H1 (cell line): ENCODE data around the gene CHD5.

Experiments
- CBX8 ChIP-seq: fragments of 300-800, 300-1000 bp; sonication (generic); IDR thresholded peaks from 2 replicates; pipeline ENCODE4 v1.7.1; 2016; ENCODE audit warnings: low read depth, low read length, borderline replicate concordance
- CHD2 ChIP-seq: IDR thresholded peaks from 2 replicates; pipeline ENCODE4 v1.6.1; 2012; ENCODE audit warnings: low read length, improper control_type of control experiment
- CTCF ChIP-seq, 3 experiments: IDR thresholded peaks; 1 replicate in 2 of 3; 2 replicates in 1 of 3; pipeline versions ENCODE4 v1.5.1 to v1.6.1; 2011; ENCODE audit warnings: low read length in 3 of 3, mild to moderate bottlenecking in 3 of 3, inconsistent platforms in 2 of 3, low read depth in 1 of 3, moderate library complexity in 1 of 3; ENCODE audit not compliant: insufficient read depth in 1 of 3; ENCODE audit errors: control extremely low read depth in 1 of 3
- EZH2 ChIP-seq: fragments of 200-600 bp; sonication (generic); IDR thresholded peaks from 2 replicates; pipeline ENCODE4 v1.7.1; 2012; ENCODE audit warnings: low read depth, mild to moderate bottlenecking, moderate library complexity, low read length, inconsistent platforms; ENCODE audit not compliant: severe bottlenecking
- FOSL1 ChIP-seq: IDR thresholded peaks from 2 replicates; pipeline ENCODE4 v1.6.1; 2011; ENCODE audit warnings: mild to moderate bottlenecking, low read depth, low read length, moderate library complexity; ENCODE audit not compliant: insufficient read depth
- GABPA ChIP-seq: IDR thresholded peaks from 2 replicates; pipeline ENCODE4 v1.6.1; 2011; ENCODE audit warnings: mild to moderate bottlenecking, low read length, moderate library complexity, borderline replicate concordance; ENCODE audit not compliant: insufficient read depth
- JUND ChIP-seq: IDR thresholded peaks from 2 replicates; pipeline ENCODE4 v1.6.1; 2011; ENCODE audit warnings: mild to moderate bottlenecking, improper control_type of control experiment, low read length
- POLR2A ChIP-seq, 2 experiments: IDR thresholded peaks; 1 replicate in 1 of 2; 2 replicates in 1 of 2; pipeline ENCODE4 v1.6.1; 2011; ENCODE audit warnings: low read depth in 2 of 2, low read length in 2 of 2, mild to moderate bottlenecking in 2 of 2; ENCODE audit errors: control extremely low read depth in 1 of 2
- RFX5 ChIP-seq: IDR thresholded peaks from 2 replicates; pipeline ENCODE4 v1.6.1; 2011; ENCODE audit warnings: low read depth, low read length, improper control_type of control experiment, borderline replicate concordance
- SIRT6 ChIP-seq: IDR thresholded peaks from one replicate; pipeline ENCODE4 v1.7.1; 2012; ENCODE audit warnings: low read length, inconsistent platforms
- TEAD4 ChIP-seq: IDR thresholded peaks from 2 replicates; pipeline ENCODE4 v1.6.1; 2012; ENCODE audit warnings: low read depth, low read length, inconsistent platforms, mixed read lengths

GRCh38 chr1:6145864-6146410 is 34.2 kb downstream of the CHD5 start:
- TF ChIP-seq CTCF (IDR thresholded peaks at IDR 0.05; ENCODE audit: control extremely low read depth in 1 of 3, insufficient read depth in 1 of 3, low read depth in 1 of 3, low read length in 3 of 3) (no peak), FOSL1 (no peak), GABPA (no peak), CHD2 (no peak), POLR2A (IDR thresholded peaks at IDR 0.05; ENCODE audit: control extremely low read depth in 1 of 2, low read depth in 2 of 2, low read length in 2 of 2) (no peak), SIRT6 (no peak), JUND (no peak), EZH2 (no peak), RFX5 (no peak), CBX8 (no peak), TEAD4 (no peak)
